Activated B cell treated with CpG ODN at 0.5 μM for 24 hours (primary cell): ENCODE measurements around the gene GCAT. TPM values are rescaled to one million over a fixed set of nuclear protein-coding genes. Genes with fewer than 3 reads are reported as not detected.

Experiments used
- ATAC-seq: fragments of 200-7000 bp; cut with Tn5 transposase; one replicate; pipeline ENCODE4 v1.10.0; 2021; ENCODE audit warnings: low read depth, mild to moderate bottlenecking, moderate library complexity
- CTCF ChIA-PET: fragments of 350-600 bp; sonication (Branson Sonifier 250); formaldehyde crosslinking; loops from one replicate; lab custom pipeline; 2021; ENCODE audit warnings: antibody characterized with exemption; lab: Charles Lee
- POLR2A ChIA-PET: fragments of 350-600 bp; sonication (Branson Sonifier 250); formaldehyde crosslinking; loops from one replicate; lab custom pipeline; 2021; ENCODE audit warnings: antibody characterized with exemption; lab: Charles Lee
- DNase-seq: peaks from one replicate; pipeline ENCODE4 v3.0.0; 2022
- H3K27ac Mint-ChIP-seq: one replicate; pipeline ENCODE4 v1.8.0; 2020; ENCODE audit warnings: mixed read lengths
- H3K27me3 Mint-ChIP-seq: one replicate; pipeline ENCODE4 v1.8.0; 2021; ENCODE audit warnings: mixed read lengths
- H3K36me3 Mint-ChIP-seq: one replicate; pipeline ENCODE4 v1.8.0; 2021; ENCODE audit warnings: low read depth, mixed read lengths
- H3K4me1 Mint-ChIP-seq: one replicate; pipeline ENCODE4 v1.8.0; 2021; ENCODE audit warnings: mixed read lengths
- H3K4me3 Mint-ChIP-seq: one replicate; pipeline ENCODE4 v1.8.0; 2020; ENCODE audit warnings: mild to moderate bottlenecking, mixed read lengths
- H3K9me3 Mint-ChIP-seq: one replicate; pipeline ENCODE4 v1.8.0; 2020; ENCODE audit warnings: mixed read lengths
- intact Hi-C: fragments of 100-400 bp; cut with micrococcal nuclease; formaldehyde crosslinking; loops from one replicate; pipeline ENCODE4 v1.15.1; 2024
- total RNA-seq: library from RNA; stranded (reverse); gene quantifications from 2 replicates; pipeline ENCODE4 v1.2.3, GENCODE V29; 2022
- TF ChIP-seq, protein P1 (sequence below): fragments of 200-600 bp; IDR thresholded peaks from one replicate; pipeline ENCODE4 v1.8.0; 2022; ENCODE audit warnings: antibody characterized with exemption, mild to moderate bottlenecking

The GCAT gene
- total RNA-seq, 1 donor from 2014 or later: 0.40 TPM

DNA sequence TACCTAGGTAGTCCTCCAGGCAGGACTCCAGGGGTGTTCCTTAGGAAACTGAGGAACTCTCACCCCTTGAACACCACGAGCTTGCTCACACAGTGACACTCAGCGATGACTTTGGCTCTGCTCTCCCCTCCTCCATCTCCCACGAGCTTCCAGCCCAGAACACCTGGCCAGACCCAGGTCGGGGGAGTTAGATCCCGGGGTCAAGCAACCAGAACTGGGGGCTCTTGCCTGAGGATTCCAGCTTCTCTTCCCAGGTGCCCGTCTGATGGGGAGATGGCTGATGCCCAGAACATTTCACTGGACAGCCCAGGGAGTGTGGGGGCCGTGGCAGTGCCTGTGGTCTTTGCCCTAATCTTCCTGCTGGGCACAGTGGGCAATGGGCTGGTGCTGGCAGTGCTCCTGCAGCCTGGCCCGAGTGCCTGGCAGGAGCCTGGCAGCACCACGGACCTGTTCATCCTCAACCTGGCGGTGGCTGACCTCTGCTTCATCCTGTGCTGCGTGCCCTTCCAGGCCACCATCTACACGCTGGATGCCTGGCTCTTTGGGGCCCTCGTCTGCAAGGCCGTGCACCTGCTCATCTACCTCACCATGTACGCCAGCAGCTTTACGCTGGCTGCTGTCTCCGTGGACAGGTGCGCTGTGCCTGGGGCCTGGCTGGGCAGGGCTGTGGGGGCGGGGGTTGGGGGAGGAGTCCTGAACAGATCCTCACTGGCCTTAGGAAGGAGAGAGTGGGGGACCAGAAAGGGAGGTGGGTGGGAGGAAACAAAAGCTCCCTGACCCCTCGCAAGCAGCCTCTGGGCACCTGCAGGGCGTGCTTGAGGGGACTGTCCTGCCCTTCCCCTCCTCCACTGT, 15.6 kb downstream of the GCAT start, which contains the start of gene GALR3:
Gene GALR3, plus strand, starts transcription at position 249 of the 852 bp plus-strand sequence. Its CDS starts 25 bp downstream, at position 274.
- DNase-seq (no peak), ATAC-seq (no peak)
- Mint-ChIP-seq H3K27me3 (peaks cover 17% of the 10 kb centered on the region), H3K4me3 (peak within 1 kb of the TSS; percentile 50), H3K9me3 (no peaks in the 10 kb centered on the region), H3K36me3 (peaks cover 4% of the 10 kb centered on the region), H3K27ac (no peak within 1 kb of the TSS), H3K4me1 (peaks cover 15% of the 10 kb centered on the region)
- ChIA-PET CTCF (interaction anchor here (0.6 kb wide), 1 partner anchor 499 kb away, joined by 3 read pairs; no protein-coding TSS in a partner anchor), POLR2A (interaction anchor here (0.6 kb wide), 1 partner anchor 9 kb away, joined by 3 read pairs; no protein-coding TSS in a partner anchor)
- TF ChIP-seq, protein P1, sequence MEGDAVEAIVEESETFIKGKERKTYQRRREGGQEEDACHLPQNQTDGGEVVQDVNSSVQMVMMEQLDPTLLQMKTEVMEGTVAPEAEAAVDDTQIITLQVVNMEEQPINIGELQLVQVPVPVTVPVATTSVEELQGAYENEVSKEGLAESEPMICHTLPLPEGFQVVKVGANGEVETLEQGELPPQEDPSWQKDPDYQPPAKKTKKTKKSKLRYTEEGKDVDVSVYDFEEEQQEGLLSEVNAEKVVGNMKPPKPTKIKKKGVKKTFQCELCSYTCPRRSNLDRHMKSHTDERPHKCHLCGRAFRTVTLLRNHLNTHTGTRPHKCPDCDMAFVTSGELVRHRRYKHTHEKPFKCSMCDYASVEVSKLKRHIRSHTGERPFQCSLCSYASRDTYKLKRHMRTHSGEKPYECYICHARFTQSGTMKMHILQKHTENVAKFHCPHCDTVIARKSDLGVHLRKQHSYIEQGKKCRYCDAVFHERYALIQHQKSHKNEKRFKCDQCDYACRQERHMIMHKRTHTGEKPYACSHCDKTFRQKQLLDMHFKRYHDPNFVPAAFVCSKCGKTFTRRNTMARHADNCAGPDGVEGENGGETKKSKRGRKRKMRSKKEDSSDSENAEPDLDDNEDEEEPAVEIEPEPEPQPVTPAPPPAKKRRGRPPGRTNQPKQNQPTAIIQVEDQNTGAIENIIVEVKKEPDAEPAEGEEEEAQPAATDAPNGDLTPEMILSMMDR: no peak
- intact Hi-C loops: no loop called here

DNA sequence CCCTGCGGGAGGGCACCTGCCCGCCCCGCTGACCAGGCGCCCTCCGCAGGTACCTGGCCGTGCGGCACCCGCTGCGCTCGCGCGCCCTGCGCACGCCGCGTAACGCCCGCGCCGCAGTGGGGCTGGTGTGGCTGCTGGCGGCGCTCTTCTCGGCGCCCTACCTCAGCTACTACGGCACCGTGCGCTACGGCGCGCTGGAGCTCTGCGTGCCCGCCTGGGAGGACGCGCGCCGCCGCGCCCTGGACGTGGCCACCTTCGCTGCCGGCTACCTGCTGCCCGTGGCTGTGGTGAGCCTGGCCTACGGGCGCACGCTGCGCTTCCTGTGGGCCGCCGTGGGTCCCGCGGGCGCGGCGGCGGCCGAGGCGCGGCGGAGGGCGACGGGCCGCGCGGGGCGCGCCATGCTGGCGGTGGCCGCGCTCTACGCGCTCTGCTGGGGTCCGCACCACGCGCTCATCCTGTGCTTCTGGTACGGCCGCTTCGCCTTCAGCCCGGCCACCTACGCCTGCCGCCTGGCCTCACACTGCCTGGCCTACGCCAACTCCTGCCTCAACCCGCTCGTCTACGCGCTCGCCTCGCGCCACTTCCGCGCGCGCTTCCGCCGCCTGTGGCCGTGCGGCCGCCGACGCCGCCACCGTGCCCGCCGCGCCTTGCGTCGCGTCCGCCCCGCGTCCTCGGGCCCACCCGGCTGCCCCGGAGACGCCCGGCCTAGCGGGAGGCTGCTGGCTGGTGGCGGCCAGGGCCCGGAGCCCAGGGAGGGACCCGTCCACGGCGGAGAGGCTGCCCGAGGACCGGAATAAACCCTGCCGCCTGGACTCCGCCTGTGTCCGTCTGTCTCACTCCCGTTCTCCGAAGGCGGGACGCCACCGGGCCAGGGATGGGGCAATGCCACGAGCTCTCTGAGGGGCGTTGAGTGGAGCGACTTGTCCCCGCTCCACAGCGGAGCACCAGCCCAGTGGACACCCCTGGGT, 17.2 kb downstream of the GCAT start:
- peaks cover 5% of the 10 kb centered on the region for H3K4me1 Mint-ChIP-seq
- peak overlapping the region; percentile 60 for H3K4me3 Mint-ChIP-seq
- ATAC-seq (peak; percentile 28), DNase-seq (no peak)
- H3K27ac Mint-ChIP-seq: no peak overlapping the region
- peaks cover 10% of the 10 kb centered on the region for H3K36me3 Mint-ChIP-seq
- peaks cover 17% of the 10 kb centered on the region for H3K27me3 Mint-ChIP-seq
- intact Hi-C loops: no loop called here
- POLR2A ChIA-PET: interaction anchor here (1.4 kb wide), 1 partner anchor 19 kb away, joined by 3 read pairs; the partner anchor contains the start of gene ANKRD54
- CTCF ChIA-PET: interaction anchor here (0.8 kb wide), 1 partner anchor 38 kb away, joined by 3 read pairs; no protein-coding TSS in a partner anchor
- TF ChIP-seq, protein P1: no peak
- H3K9me3 Mint-ChIP-seq: no peaks in the 10 kb centered on the region

DNA sequence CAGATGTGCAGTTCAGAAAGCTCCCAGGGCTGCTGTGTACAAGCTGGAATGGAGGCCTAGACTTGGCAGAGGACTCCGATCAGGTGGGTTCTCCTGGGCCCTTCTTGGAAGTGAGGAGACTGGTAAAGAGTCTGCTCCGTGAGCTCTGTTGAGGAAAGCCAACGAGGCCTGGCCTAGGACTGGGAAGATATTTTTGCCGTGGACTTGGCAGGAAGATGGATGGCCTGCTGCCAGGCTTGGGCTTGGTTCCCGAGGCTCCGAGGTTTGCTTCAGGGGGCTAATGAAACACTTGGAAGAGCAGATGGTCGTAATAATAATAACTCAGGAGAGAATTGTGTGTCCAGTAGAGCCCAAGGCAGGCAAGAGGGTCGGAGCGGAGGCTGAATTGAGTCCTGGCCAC, 19.3 kb downstream of the GCAT start:
- Mint-ChIP-seq H3K36me3 (peaks cover 29% of the 10 kb centered on the region), H3K27me3 (peaks cover 6% of the 10 kb centered on the region), H3K9me3 (no peaks in the 10 kb centered on the region), H3K27ac (no peak overlapping the region), H3K4me3 (no peak overlapping the region), H3K4me1 (peaks cover 5% of the 10 kb centered on the region)
- no peak for DNase-seq
- TF ChIP-seq, protein P1: no peak
- no peak for ATAC-seq
- intact Hi-C loops: no loop called here
- ChIA-PET POLR2A (interaction anchor here (2.1 kb wide), 1 partner anchor 17 kb away, joined by 7 read pairs; the partner anchor contains the start of gene ANKRD54), CTCF (interaction anchor here (1.3 kb wide), 1 partner anchor 9 kb away, joined by 4 read pairs; no protein-coding TSS in a partner anchor)

DNA sequence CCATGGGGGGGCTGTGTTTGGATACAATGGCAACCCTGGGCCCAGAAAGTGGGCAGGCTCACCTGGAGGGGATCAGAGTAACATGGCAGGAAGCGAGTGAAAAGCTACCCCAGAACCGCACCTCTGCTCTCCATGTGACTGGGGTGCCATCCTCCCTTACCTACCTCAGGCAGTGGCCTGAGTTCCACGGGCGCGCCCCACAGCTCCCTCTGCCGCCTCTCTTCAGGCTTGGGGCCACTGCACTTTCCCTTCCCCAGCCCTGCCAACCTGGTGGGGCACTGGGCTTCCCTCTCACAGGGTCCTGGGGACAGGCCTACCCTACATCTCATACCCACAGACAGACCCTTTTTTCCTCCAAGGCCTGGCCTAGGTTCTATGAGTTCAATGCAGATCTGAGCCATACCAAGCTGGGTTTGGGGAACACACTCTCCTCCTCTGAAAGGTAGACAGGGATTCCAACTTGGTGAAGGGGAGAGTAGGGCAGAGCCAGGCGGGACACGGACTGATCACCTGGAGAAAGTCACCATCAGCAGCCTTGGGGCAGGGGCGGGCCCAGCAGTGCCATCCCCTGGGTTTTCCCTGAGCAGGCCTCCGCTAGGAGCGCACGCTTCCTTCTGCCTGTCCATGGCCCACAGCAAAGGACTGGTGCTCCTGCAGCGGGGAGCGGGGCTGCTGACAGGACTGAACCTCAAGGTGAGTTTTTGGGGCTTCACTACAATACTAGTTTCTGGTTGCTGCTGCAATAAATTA, 22.5 kb downstream of the GCAT start:
- Mint-ChIP-seq H3K27me3 (no peaks in the 10 kb centered on the region), H3K36me3 (peaks cover 51% of the 10 kb centered on the region), H3K27ac (no peak overlapping the region), H3K4me3 (no peak overlapping the region), H3K4me1 (no peaks in the 10 kb centered on the region), H3K9me3 (no peaks in the 10 kb centered on the region)
- POLR2A ChIA-PET: interaction anchor here (1.9 kb wide), 1 partner anchor 14 kb away, joined by 6 read pairs; the partner anchor contains the start of gene ANKRD54
- CTCF ChIA-PET: no interaction called here
- TF ChIP-seq, protein P1: no peak
- ATAC-seq: no peak
- no peak for DNase-seq
- intact Hi-C loops: no loop called here
